Measurements from ENCODE around the gene EIF2B4.
"Not testable (repeated sequence)": the region's sequence is repeated elsewhere in the genome, so short reads cannot be mapped to it uniquely, and the experiment has no call there.

Gene EIF2B4

DNA sequence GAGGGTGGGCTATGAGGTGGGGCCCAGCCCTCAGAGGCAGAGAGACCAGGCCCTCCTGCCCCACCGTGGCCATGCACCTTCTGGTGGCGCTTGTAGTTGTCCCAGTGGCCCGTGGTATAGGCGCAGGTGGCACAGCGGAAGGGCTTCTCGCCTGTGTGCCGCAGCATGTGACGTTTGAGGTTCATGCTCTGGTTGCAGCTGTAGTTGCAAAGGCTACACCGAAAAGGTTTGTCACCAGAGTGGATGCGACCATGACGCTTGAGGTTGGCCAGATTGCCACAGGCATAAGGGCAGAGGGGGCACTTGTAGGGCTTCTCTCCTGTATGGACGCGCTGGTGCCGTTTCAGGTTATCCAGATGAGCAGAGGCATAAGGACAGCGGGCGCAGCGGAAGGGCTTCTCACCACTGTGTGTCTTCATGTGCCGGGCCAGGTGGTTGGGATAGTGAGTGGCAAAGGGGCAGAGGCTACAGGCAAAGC lies 7.5 kb upstream of the EIF2B4 start:
- no peak for DNase-seq

- no peak for DNase-seq
Measured at GRCh38 chr2:27376866-27377617, 6.9 kb upstream of the EIF2B4 start.

DNA sequence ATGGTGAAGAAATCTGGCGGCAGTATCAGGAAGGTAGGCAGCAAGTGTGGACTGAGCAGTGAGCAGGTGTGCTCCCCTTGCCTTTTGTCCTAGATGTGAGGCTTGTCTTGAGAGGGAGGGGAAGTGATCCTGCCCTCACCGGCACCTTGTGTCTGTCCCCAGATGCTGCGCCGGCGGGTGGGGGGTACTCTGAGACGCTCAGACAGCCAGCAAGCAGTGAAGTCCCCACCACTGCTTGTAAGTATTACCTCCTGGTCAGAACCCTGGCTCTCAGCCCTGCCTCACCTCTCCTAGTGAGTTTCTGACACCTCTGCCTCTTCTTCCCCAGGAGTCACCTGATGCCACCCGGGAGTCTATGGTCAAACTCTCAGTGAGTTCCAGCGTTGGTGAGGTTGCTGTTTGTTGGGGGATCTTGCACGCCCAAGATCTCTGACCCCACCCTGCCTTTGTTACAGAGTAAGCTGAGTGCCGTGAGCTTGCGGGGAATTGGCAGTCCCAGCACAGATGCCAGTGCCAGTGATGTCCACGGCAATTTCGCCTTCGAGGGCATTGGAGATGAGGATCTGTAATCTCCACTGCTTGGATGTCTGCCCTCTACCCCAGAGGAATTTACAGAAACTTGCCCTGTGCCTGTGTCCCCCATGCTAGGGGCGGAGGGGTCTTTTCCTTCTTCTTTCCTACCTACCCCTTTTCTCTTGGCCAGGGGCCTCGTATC lies 6.2 kb upstream of the EIF2B4 start:
- no peak for DNase-seq

DNA sequence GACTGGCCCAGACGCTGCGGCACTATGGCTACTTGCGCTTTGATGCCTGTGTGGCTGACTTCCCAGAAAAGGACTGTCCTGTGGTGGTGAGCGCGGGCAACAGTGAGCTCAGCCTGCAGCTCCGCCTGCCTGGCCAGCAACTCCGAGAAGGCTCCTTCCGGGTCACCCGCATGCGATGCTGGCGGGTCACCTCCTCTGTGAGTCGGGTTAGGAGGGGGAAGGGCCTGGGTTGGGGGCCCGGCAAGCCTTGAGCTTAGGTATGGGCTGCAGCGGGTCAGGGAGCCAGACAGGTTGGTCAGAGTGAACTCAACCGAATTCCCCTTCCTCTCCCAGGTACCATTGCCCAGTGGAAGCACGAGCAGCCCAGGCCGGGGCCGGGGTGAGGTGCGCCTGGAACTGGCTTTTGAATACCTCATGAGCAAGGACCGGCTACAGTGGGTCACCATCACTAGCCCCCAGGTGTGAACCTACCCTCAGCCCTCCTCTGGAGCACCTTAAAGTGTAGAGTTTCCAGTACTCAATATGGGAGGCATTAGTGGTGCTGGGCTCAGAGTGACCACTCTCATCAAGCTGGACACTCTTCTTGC lies 5.5 kb upstream of the EIF2B4 start:
- no peak for DNase-seq

DNA sequence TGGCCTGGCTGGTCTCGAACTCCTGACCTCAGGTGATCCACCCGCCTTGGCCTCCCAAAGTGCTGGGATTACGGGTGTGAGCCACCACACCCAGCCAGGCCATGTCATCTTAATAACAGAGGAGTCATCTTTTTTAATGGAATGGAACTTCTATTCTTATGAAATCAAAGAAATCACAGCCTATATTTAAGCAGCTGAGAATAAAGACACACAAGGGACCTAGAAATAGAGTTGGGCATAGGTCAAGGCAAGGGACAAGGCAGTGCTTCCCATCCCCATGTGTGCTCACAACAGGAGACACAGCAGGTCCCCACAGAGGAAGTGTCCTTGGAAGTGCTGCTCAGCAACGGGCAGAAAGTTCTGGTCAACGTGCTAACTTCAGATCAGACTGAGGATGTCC lies 3.4 kb upstream of the EIF2B4 start:
- DNase-seq = no peak

DNA sequence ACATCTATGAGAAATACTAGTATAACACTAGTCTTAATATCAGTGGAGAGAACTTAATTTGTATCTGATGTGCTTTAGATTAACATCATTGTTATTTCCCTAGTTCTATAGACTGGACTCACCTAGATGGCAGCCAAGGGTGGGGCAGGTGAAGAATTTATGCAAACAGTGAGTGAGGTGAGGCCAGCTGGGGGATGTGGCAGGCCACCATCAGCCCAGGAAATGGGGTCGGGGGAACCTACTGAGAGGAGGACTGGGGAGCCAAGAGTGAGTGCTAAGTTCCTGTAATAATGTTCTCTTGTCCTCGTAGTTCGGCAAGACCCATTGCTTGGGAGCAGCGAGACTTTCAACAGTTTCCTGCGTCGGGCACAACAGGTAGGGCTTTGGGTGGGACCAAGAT lies 2.8 kb upstream of the EIF2B4 start:
- DNase-seq = no peak

DNA sequence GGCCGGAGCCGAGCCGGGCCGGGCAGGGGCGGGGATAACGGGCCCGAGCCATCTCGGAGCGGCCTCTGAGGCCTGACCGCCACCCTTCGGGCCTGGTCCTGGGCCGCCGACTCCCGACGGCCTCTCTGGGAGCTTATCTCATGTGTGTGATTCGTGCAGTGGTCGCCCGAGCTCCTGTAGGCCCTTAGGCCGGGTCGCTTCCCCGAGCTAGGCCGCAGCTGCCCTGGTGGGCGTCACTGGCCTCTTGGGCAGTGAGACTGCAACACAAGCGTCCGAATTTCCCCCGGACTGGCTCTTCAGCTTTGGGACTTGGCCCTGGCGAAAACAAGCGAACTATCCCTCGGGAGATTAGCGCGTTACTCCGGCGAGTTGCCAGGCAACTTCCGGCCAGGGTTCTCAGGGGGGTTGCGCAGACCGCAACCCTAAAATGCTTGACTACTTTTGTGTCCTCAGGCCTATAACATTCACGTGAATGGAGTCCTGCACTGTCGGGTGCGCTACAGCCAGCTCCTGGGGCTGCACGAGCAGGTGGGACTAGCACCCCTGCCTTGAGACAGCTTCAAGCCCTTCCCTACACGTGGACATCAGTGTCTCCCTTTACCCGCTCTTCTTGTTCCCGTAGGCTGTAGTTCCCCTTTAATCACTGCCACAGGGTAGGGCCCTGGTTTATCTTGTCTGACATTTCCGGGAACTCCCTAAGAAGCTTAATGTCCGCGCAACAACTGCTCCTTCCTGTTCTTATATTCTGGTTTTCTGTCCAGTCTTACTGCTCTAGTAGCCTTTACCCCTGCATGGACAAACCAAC lies 880 bp upstream of the EIF2B4 start:
- DNase-seq = peak; percentile 36

DNA sequence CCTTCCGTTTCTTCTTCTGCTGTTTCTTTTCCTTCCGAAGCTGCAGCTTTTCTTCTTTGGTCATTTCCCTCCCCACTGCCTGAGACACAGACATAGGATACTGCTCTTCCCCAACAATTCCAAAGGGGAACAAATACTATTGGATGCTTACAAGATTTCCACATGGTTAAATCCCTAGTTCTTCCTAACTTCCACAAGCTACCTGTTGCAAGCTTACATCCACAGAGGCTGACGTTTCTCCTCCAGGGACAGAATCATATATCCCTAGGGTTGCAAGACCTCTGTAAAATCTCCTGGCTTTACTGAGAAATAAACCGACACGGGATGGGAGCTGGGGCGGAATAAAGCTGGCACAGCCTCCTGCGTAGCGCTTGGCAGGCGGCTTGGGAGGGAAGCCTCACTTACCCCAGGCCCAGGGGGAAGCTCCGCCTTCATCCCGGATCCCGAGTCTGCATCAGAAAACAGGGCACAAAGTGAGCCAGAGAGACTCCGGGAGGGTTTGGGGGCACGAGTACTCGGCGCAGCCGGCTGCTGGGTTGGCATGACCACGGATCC lies 590 bp downstream of the EIF2B4 start:
- DNase-seq = no peak

DNA sequence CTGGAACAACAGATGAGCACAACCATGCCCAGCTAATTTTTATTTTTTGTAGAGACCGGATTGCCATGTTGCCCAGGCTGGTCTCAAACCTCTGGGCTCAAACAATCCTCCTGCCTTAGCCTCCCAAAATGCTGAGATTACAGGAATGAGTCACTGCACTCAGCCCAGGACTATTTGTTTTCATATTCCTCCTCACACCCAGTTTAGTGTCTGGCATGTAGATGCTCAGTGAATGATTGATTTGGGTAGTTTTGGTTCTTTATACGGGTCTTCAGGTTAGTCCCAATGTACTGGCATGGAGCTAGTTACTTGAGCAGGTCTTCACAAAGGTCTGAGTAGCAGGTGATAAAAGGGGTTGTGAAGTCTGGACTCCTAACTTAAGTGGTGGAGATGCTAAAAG lies 6.2 kb downstream of the EIF2B4 start:
- no peak for DNase-seq

- no peak for DNase-seq
Measured at GRCh38 chr2:27362678-27363420, 7.3 kb downstream of the EIF2B4 start.

DNA sequence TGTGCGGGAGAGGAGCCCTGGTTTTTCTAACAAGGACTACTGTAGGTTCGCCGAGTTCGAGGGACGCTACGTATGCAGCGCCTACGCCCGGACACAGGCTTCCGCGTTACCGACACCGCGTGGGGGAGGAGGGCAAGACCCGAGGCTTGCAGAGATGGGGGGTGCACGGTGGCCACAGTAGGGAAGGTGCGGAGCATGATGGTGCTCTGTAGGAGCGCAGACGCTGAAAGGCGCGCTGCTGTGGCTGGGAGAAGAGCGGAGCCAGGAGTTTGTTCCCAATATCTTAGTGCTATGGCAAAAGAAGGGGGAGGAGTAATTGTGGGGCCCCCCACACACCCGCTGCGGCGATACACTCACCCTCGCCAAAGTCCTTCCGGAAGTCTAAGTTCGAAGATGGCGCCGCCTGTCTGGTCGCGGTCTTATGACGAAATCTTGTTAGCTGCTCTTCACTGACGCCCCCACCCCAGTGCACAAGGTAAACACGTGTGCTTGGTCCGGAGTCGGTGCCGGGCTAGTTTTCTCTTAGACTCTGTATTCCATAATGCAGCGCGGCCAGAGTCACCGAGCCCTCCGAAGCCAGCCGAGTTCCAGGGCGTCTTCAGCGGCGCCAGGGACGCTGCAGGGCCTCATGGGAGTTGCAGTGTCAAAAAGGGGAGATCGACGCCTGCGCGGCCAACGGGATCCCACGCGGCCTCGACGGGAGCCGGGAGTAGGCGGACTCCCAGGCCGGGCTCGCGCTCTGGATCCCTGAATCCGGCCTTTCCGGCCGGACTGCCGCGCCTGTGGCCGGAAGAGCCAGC lies 13.6 kb downstream of the EIF2B4 start, which contains the start of gene GTF3C2:
TSS of gene GTF3C2 (minus strand) at position 383 of the 800 bp plus-strand sequence. CDS start 13,210 bp downstream, outside the sequence.
- DNase-seq = peak; percentile 93

DNA sequence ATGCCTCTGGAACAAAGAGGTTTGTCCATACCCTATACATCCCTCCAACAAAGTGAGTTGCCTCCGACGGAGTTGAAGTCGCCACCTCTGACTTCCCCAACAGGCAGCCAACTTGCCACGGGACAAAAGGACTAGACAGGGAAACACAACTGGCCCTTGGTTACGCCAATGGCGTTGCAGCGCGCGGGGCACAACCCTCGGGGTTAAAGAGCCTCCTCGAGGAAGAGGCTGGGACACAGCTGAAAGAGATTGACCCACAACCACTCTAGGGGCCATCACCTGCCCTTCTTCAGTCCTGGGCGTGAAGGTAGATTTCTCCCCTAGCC lies 14.1 kb downstream of the EIF2B4 start:
- DNase-seq = no peak

GRCh38 chr2:27354597-27354927 lies 15.6 kb downstream of the EIF2B4 start:
- DNase-seq = no peak

DNA sequence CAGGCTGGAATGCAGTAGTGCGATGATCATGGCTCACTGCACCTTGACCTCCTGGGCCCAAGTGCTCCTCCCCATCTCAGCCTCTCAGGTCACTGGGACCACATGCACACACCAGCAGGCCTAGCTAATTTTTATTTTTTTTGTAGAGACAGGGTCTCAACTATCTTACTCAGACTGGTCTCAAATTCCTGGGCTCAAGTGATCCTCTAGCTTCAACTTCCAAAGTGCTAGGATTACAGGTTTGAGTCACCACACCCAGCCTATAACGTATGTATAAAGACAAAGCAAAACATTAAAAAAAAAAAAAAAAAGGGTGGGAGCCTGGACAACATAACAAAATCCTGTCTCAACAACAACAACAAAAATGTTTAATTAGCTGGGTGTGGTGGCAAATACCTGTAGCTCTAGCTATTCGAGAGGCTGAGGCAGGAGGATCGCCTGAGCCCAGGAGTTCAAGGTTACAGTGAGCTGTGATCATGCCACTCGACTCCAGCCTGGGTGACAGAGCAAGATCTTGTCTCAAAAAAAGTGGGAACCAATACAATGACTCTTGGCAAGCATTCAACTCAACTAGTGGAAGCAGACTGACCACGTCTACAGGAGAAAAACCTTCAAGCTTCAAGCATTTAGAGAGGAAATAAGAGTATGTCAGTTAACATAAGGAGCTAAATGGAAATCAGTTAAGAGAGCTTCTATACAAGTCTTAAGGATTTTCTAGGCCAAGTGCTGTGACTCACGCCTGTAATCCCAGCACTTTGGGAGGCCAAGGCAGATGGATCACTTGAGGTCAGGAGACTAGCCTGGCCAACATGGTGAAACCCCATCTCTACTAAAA lies 16.2 kb downstream of the EIF2B4 start:
- DNase-seq = no peak

DNA sequence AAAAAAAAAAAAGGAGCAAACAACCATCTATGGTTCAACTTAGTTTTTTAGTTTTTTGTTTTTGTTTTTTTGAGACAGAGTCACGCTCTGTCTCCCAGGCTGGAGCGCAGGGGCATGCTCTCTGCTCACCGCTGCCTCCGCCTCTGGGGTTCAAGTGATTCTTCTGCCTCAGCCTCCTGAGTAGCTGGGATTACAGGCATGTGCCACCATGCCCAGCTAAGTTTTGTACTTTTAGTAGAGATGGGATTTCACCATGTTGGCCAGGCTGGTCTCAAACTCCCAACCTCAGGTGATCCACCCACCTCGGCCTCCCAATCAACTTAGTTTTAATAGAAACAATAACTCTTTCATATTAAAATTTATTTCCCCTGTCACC lies 16.8 kb downstream of the EIF2B4 start:
- DNase-seq = not testable (repeated sequence)

DNA sequence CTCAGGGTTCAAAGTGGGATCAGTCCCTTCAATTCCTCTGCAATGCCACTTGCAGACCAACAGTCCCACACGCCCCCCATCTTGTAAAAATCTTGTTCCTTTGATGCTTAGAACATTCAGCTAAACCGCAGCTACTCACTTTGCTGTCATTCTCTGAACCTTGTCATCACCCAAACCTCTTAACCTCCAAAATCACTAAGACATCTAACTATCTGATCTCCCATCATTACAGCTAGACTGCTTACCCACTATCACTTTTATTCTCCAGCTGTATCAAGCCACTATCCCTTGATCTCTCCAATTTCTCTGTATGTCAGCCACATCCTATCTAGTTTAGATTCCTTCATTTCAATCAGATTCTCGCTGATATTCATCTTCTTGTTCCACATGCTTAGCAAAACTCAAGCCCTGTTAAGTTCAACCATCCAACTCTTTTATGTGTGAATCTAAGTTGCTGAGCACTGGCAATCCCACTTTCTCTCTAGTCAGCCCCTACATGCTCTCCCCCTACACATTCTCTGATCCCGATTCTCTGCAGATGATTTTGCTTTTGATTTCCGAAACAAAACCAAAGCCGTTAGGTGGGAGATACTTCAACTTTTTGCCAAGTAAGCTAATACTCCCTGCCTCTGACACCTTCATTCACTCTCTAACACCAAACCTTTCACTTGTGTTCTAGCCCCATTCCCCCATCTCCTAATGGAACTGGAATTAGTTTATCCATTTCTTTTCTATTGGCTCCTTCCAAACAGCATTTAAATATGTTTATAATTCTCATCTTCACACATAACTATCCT lies 18.1 kb downstream of the EIF2B4 start:
- DNase-seq = no peak

GRCh38 chr2:27350106-27350693 lies 19.9 kb downstream of the EIF2B4 start:
- no peak for DNase-seq

- DNase-seq = no peak
Measured at GRCh38 chr2:27347641-27348040, 22.5 kb downstream of the EIF2B4 start.

GRCh38 chr2:27336173-27336572 lies 34.0 kb downstream of the EIF2B4 start:
- no peak for DNase-seq

Measured in activated CD8-positive, alpha-beta memory T cell treated with anti-CD3 and anti-CD28 coated beads, Interleukin-2, amount 50 U/mL, for 4 hours (primary cell).